Stimulated activated naive CD4-positive, alpha-beta T cell (primary cell): ENCODE data around the gene FAM177A1.
"Not testable (repeated sequence)": the region's sequence is repeated elsewhere in the genome, so short reads cannot be mapped to it uniquely, and the experiment has no call there.

ENCODE experiments used
- DNase-seq, 6 experiments: peaks; one replicate each; lab custom pipeline; 2025; lab: John Stamatoyannopoulos, UW

The FAM177A1 gene

GRCh38 chr14:35061113-35061791 lies 15.2 kb downstream of the FAM177A1 start:
- DNase-seq: not testable (repeated sequence)

GRCh38 chr14:35065731-35066130 lies 19.7 kb downstream of the FAM177A1 start:
- not testable (repeated sequence) for DNase-seq

GRCh38 chr14:35068238-35069012 lies 22.4 kb downstream of the FAM177A1 start:
- no peak for DNase-seq

- no peak for DNase-seq
Observed at GRCh38 chr14:35072226-35072625, 26.2 kb downstream of the FAM177A1 start.

- no peak for DNase-seq
Observed at GRCh38 chr14:35073486-35073885, 27.4 kb downstream of the FAM177A1 start.

- no peak for DNase-seq
Observed at GRCh38 chr14:35078082-35078481, 32.0 kb downstream of the FAM177A1 start.

GRCh38 chr14:35079742-35080141 lies 33.7 kb downstream of the FAM177A1 start:
- DNase-seq: no peak

GRCh38 chr14:35083530-35084150 lies 37.6 kb downstream of the FAM177A1 start:
- no peak for DNase-seq

- DNase-seq: no peak
Observed at GRCh38 chr14:35085441-35085840, 39.4 kb downstream of the FAM177A1 start.

- no peak for DNase-seq
Observed at GRCh38 chr14:35088514-35088913, 42.4 kb downstream of the FAM177A1 start.

GRCh38 chr14:35094645-35095044 lies 48.6 kb downstream of the FAM177A1 start:
- DNase-seq: not testable (repeated sequence)

- DNase-seq: no peak
Observed at GRCh38 chr14:35107866-35108265, 61.8 kb downstream of the FAM177A1 start.

GRCh38 chr14:35112641-35113040 lies 66.6 kb downstream of the FAM177A1 start:
- no peak for DNase-seq

GRCh38 chr14:35113308-35113950 lies 67.4 kb downstream of the FAM177A1 start:
- no peak for DNase-seq

- DNase-seq: no peak
Observed at GRCh38 chr14:35114036-35114435, 68.0 kb downstream of the FAM177A1 start.

GRCh38 chr14:35116242-35116641 lies 70.2 kb downstream of the FAM177A1 start:
- no peak for DNase-seq

GRCh38 chr14:35117112-35117511 lies 71.0 kb downstream of the FAM177A1 start:
- DNase-seq: no peak

- no peak for DNase-seq
Observed at GRCh38 chr14:35121026-35121886, 75.2 kb downstream of the FAM177A1 start.

GRCh38 chr14:35121887-35122695 lies 76.0 kb downstream of the FAM177A1 start, which contains the start of the genes PPP2R3C and PRORP:
PPP2R3C (minus strand) TSS chr14:35121990; CDS start chr14:35121959, 31 bp downstream.
PRORP (plus strand) TSS chr14:35122552; CDS start chr14:35123246, 694 bp downstream.
- DNase-seq: peak; percentile 88 to 99 (median 94)

- peak in 3 of 6 experiments; percentile 9 to 42 (median 10) for DNase-seq
Observed at GRCh38 chr14:35122696-35123387, 76.8 kb downstream of the FAM177A1 start.
